ENCODE results near the gene TBX21.

TBX21 gene

DNA sequence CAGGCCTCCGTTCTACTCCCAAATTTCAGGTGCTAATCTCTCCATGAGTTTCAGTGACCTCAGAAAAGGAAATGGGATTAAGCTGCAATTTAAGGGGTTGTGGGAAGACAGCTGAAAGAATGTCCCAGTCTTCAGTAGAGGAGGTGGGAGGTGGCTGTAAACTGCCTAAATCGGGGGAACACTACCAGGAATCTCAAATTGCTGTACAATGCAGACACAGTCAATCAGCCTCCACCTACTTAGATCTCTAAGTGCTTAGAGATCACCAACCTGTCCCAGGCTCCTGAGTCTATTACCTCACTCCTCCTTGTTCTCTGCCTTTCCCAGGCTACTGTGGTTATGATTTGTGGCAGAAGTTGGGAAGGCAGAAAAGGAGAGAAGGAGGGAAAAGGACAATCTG, 8.3 kb upstream of the TBX21 start:
- Mint-ChIP-seq H3K4me1 (peaks cover 11% of the 10 kb centered on the region), H3K4me3 (no peak overlapping the region), H3K36me3 (ENCODE audit: low read depth) (no peaks in the 10 kb centered on the region), H3K27ac (no peak overlapping the region), H3K9me3 (no peaks in the 10 kb centered on the region), H3K27me3 (ENCODE audit: low read depth) (peaks cover 84% of the 10 kb centered on the region)
- TF ChIP-seq, protein P1, sequence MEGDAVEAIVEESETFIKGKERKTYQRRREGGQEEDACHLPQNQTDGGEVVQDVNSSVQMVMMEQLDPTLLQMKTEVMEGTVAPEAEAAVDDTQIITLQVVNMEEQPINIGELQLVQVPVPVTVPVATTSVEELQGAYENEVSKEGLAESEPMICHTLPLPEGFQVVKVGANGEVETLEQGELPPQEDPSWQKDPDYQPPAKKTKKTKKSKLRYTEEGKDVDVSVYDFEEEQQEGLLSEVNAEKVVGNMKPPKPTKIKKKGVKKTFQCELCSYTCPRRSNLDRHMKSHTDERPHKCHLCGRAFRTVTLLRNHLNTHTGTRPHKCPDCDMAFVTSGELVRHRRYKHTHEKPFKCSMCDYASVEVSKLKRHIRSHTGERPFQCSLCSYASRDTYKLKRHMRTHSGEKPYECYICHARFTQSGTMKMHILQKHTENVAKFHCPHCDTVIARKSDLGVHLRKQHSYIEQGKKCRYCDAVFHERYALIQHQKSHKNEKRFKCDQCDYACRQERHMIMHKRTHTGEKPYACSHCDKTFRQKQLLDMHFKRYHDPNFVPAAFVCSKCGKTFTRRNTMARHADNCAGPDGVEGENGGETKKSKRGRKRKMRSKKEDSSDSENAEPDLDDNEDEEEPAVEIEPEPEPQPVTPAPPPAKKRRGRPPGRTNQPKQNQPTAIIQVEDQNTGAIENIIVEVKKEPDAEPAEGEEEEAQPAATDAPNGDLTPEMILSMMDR (IDR thresholded peaks at IDR 0.05; ENCODE audit: unreplicated experiment in 3 of 3): no peak

DNA sequence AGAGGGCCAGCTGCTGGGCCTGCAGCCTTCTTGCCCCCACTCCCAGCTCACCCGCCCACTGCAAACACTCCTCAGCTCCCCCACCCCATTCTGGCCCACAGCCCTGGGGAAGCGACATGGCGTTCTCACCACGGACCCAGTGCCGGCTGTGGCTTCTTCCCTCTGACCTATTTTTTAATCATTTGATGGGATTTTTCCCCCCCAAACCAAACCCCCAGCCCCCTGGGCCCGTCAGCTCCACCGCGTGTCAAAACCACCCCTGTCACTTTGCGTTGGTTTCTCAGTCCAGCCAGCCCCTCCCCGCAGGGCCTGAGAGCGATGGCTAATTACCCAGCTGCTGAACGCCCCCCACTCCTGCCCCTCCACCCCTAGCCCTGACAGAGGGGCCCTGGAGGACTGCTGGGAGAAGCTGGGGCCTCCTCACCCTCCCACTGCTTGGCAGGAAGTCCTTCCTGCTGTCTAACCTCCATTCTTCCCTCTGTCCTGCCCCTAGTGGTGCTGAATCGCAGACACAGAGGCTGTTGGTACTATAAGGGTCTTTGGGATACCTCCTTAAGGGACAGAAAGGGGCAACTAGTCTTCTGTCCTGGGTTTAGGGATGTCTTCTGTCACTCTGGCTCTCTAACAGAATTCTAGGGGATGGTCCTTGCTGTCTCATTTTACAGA, 7.5 kb upstream of the TBX21 start:
- Mint-ChIP-seq H3K36me3 (ENCODE audit: low read depth) (no peaks in the 10 kb centered on the region), H3K27me3 (ENCODE audit: low read depth) (peaks cover 84% of the 10 kb centered on the region), H3K27ac (no peak overlapping the region), H3K4me1 (peaks cover 11% of the 10 kb centered on the region), H3K9me3 (no peaks in the 10 kb centered on the region), H3K4me3 (no peak overlapping the region)
- TF ChIP-seq, protein P1 (IDR thresholded peaks at IDR 0.05; ENCODE audit: unreplicated experiment in 3 of 3): no peak

DNA sequence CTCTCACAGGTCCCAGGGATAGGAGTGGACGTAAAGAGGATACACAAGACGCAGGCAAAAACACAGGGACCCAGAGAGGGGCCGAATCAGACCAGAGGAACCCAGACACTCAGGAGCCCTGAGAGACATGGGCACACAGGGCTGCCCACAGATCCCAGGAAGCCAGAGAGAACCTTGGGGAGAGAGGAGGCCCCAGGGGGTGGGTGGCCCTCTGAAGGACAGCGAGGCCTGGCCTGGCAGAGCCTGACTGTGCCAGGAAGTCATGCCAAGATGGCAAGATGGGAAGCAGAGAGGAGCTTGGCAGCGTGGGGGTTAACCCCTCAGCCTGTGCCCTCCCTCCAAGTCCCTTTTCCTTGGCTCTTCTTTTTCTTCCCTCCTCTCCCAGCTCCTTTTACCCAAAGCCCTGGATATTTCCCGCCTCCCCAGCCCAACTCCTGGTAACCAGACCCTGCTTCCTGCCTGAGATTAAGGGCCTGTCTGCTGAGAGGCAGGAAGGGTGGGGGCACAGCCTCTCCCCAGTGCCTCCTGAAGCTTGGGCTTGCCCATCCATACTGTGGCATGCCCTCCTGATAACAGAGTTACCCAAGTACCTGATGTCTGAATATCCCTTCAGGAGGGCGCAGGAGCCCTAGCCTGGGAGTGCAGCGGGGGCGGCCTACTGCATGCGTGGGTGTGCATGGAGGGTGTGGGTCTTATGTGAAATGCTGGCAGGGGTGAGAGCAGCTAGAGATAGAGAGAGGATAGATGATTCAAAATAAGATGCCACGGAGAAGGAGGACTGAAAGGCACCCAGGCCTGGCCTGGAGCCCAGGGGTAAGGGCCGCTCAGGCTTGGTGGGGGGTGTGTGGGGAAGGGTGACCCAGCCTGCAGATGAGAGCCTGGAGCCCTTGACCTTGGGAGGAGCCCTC, 6.0 kb upstream of the TBX21 start:
- H3K4me3 Mint-ChIP-seq: no peak overlapping the region
- no peaks in the 10 kb centered on the region for H3K9me3 Mint-ChIP-seq
- H3K27ac Mint-ChIP-seq: peak overlapping the region in 1 of 3 experiments; percentile 13
- no peaks in the 10 kb centered on the region for H3K36me3 Mint-ChIP-seq (ENCODE audit: low read depth)
- peaks cover 11% of the 10 kb centered on the region for H3K4me1 Mint-ChIP-seq
- TF ChIP-seq, protein P1 (IDR thresholded peaks at IDR 0.05; ENCODE audit: unreplicated experiment in 3 of 3): no peak
- H3K27me3 Mint-ChIP-seq (ENCODE audit: low read depth): peaks cover 87% of the 10 kb centered on the region

DNA sequence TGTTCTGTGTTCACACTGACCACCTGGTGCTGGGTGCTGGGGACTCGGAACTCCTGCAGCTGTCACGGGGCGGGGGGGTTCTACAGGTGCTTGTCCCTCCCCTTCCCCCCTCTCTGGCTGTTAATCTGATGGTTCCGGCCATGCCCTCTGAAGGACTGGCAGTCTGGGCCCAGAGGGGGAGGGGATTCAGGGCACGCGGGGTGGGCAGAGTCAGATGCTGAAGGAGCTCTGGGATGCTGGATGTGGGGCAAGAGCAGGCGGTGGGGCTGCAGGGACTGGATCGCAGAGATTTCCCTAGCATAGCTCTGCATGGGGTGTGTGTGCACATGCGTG, 5.4 kb upstream of the TBX21 start:
- Mint-ChIP-seq H3K27ac (peak overlapping the region in 1 of 3 experiments; percentile 13), H3K4me1 (peaks cover 11% of the 10 kb centered on the region), H3K4me3 (no peak overlapping the region), H3K36me3 (ENCODE audit: low read depth) (no peaks in the 10 kb centered on the region), H3K27me3 (ENCODE audit: low read depth) (peaks cover 87% of the 10 kb centered on the region), H3K9me3 (no peaks in the 10 kb centered on the region)
- TF ChIP-seq, protein P1 (IDR thresholded peaks at IDR 0.05; ENCODE audit: unreplicated experiment in 3 of 3): no peak

DNA sequence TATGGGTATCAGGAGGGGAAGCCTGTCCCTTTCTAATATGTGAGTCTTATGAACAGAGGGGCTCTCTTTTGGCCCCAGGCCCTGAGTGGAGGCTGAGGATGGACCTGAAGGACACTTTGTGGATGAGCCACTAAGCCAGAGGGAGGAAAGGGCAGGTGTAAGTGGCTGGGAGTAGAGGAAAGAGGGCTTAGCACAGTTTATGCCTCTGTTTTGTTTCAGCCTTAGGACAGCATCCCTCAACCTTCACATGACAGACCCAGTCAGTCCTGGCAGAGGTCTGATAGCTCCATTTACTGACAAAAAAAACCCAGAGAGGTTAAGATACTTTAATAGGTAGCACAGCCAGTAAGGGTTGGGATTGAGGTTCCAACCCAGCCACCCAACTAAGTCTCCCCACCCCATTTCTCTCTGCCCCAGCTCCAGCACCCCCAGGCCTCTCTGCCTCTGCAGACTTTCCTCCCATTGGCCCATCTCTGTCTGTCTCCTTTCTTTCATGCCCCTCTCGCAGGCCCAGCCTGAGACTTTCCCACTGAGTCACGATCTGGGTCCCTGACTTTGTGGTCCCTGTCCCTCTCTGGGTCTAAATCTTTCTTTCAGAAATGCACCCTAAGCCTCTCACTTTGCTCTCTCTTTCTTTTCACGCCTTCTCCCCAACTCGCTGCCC, 4.7 kb upstream of the TBX21 start:
- Mint-ChIP-seq H3K4me1 (peaks cover 11% of the 10 kb centered on the region), H3K4me3 (no peak overlapping the region), H3K27ac (no peak overlapping the region), H3K27me3 (ENCODE audit: low read depth) (peaks cover 85% of the 10 kb centered on the region), H3K9me3 (no peaks in the 10 kb centered on the region), H3K36me3 (ENCODE audit: low read depth) (no peaks in the 10 kb centered on the region)
- TF ChIP-seq, protein P1 (IDR thresholded peaks at IDR 0.05; ENCODE audit: unreplicated experiment in 3 of 3): no peak
